GM04503 (cell line): ENCODE measurements around the gene HADHA.

ENCODE experiments used
- DNase-seq: peaks from one replicate; pipeline ENCODE4 v3.0.0-alpha.2; 2012; ENCODE audit warnings: low read depth

The HADHA gene

GRCh38 chr2:26191316-26192159, 52.9 kb downstream of the HADHA start:
- no peak for DNase-seq

- DNase-seq: no peak
Observed at GRCh38 chr2:26190369-26190768, 54.1 kb downstream of the HADHA start.

GRCh38 chr2:26189751-26190150, 54.7 kb downstream of the HADHA start:
- DNase-seq: no peak

DNA sequence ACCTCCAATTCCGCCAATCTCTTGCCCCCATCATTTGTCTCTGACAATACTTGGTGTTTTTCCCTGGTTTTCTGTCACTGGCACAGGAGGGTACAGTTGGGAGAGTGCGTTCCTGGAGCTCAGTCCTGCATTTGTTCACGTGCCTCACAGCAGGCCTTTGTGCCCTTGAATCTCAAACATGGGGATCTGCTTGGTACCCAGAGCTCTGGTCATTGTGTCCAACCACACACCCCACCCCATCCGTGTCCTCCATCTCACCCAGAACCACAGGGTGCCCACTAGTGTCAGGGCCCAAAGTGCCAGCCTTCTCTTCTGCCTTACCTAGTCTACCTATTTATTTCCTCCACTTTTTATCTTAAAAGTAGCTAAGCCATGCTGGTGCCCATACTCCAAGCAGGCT, 55.3 kb downstream of the HADHA start:
- no peak for DNase-seq

DNA sequence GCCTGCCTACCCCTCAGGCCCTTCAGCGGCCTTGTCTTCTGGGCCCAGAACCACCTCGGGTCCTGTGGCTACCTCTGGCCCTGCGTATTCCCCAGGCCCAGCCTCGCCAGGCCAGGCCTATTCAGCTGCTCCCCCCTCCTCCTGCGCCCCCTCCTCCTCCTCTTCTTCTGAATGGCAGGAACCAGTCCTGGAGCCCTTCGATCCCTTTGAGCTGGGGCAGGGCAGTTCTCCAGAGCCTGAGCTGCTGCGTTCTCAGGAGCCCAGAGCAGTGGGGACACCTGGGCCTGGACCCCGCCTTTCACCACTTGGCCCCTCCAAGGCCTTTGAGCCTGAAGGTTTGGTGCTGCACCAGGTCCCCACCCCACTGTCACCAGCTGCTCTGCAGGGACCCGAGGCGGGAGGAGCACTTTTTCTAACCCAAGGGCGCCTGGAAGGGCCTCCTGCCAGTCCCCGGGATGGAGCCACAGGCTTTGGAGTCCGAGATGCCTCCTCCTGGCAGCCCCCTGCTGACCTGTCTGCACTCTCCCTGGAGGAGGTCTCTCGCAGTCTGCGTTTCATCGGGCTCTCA, 56.8 kb downstream of the HADHA start:
- DNase-seq: no peak

DNA sequence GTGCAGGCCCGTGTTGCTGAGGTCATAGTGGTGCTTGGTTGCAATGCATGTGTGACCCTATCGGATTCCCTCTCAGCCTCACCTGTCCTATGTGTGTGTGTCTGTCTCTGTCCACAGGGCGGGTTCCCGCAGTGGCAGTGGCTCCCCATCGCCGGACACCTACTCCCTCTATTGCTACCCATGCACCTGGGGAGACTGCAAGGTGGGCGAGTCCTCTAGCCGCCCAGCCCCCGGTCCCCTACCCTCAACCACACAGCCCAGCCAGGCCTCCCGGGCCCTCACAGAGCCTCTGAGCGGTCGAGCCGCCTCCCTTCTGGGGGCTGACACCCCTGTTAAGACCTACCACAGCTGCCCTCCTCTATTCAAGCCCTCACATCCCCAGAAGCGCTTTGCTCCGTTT, 57.3 kb downstream of the HADHA start:
- no peak for DNase-seq

DNA sequence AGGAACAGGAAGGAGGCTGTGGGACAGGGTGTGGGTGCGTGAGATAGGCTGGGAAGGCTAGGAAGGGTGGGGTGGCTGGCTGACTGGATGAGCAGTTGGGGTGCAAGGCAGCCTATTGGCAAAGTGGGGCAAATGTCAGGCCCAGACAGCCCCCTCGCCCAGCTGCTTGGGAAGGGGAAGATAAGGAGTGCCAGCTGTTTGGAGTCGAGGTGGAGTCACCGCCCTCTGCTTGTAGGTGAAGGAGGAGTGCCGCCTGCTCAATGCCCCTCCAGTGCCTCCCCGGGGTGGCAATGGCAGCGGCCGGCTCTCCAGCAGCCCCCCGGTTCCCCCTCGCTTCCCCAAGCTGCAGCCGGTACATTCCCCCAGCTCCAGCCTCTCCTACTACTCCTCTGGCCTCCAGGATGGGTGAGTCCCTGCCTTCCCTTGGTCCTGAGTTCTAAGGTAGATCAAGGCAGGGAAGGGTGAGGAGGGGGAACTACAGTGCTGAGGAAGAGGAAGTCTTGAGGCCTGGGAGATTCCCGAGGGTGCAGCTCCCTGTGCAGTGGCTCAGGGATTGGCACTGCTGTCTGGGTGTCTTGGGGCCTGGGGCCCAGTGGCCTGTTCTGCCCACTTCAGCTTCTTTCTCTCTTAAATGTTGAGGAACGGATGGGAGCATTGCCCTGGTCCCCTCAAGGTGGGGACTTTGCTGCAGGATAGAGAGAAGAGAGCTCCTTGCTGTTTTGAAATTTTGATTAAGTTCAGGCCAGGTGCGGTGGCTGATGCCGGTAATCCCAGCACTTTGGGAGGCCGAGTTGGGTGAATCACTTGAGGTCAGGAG, 58.3 kb downstream of the HADHA start:
- DNase-seq: no peak

DNA sequence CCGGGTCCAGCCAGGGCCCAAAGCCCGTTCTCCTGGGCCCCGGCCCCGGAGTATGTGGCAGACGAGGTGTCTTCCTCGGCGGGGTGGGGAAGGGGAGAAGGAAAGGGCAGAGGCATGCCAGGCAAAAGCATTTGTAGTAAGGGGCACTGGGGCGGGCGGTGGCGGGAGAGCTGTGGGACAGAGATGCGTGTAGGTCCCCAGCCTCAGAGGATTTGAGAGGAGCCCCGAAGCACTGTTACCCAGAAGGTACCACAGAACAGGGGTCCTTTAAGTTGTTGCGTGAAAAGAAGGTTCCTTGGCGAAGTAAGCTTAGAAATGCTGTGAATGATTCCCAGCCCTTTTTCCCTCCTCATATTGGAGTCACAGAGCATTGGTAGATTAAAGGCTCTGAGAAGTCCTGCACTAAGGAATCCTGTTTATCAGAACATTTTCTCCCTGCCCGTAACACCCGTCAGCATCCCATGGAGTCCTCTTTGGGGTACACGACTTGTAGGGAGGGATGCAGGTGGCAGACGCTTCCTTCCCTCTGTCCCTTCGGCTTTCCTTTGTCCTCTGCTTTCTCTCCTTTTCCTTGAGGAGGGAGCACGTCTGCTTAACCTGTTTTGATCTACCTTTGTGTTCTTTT, 59.0 kb downstream of the HADHA start:
- DNase-seq: no peak

- peak; percentile 23 for DNase-seq
Observed at GRCh38 chr2:26184555-26185303, 59.7 kb downstream of the HADHA start.

DNA sequence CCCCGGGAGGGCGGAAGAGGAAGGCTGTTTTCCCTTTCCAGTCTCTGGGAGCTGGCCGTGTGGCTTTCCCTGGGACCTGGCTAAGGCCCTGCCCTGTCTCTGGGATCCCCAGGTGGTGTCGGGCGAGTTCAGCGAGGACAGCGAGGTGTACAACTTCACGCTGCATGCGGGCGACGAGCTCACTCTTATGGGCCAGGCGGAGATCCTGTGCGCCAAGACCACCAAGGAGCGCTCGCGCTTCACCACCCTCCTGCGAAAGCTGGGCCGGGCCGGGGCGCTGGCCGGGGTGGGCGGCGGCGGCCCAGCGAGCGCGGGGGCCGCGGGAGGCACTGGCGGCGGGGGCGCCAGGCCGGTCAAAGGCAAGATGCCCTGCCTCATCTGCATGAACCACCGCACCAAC, 60.3 kb downstream of the HADHA start:
- DNase-seq: no peak

- DNase-seq: no peak
Observed at GRCh38 chr2:26182887-26183630, 61.4 kb downstream of the HADHA start.

DNA sequence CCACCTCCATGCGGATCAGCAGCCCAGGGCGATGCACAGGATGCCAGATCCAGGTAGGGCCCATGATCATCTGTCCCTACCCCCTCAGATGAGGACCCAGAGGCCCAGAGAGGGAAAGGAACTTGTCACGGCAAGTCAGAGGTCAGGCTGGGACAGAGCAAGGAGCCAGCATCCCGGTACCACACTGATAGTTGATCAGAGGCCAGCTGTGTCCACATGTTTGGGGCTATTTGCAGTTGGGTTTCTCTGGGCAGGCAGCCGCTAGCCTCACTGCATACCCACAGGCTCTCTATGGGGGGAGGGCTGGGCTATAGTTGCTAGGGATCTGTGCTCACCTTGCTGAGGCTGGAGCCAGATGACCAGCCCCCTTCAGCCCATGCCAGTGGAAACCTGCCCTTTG, 62.0 kb downstream of the HADHA start:
- DNase-seq: no peak

DNA sequence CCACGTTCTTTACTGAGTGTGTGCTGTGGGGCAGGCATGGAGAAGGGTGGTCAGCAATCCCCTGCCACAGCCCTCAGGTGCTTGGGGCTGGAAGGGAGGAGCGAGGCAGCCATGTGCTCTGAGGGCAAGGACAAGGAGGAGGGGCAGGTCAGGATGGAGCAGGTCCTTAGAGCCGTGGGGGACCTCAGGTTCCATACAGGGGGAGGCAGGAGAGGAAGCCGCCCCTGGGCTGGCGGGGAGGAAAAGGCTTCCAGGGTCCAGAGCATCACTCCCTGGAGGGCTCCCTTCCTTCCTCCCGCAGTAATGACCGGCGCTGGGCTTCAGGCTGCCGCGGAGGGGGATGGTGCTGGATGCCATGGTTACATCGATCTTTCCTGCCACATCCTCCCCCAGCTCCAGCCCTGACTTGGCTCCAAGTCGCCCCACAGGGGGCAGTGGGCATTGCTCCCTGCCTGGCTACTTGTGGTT, 65.0 kb downstream of the HADHA start:
- no peak for DNase-seq

- DNase-seq: no peak
Observed at GRCh38 chr2:26178746-26179436, 65.5 kb downstream of the HADHA start.

- no peak for DNase-seq
Observed at GRCh38 chr2:26178246-26178645, 66.2 kb downstream of the HADHA start.

- no peak for DNase-seq
Observed at GRCh38 chr2:26177122-26177521, 67.3 kb downstream of the HADHA start.

GRCh38 chr2:26176279-26176615, 68.2 kb downstream of the HADHA start:
- no peak for DNase-seq

GRCh38 chr2:26175466-26176278, 68.8 kb downstream of the HADHA start:
- DNase-seq: no peak

DNA sequence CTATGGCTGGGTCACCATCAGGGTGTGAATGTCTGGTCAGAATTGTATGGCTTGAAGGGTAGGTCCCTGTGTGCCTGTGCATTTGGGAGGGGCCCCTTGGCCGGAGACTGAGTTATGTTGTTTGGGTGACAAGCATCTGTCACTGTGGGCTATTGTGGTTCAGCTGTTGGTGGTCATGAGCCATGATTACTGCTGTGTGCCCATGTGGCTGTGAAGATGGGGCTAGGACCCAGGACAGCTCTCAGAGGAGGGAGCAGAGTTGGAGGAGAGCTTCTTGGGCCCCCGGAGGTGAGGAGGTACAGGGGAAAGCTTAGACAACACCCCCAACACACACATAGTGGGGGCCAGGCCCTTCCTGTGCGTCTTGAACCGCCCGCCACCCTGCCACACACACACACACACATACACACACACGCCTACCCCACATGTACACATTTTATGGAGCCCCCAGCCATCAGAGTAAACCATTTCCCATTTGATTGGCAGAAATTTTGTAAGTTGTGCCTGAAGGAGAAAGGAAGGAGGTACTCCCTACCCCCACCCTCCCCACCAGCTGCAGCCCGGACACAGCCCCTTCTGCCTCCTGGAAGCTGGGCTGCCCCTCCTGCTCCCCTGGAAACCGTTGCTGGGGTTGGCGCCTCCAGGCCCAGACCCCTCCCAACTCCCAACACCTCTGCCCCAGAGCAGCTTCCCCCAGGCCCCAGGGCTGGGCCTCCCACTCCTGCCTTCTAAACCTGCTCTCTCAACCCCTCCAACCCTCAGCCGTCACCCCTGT, 69.6 kb downstream of the HADHA start:
- no peak for DNase-seq
